Posterior cingulate gyrus (tissue), 11 donors: ENCODE results near the gene SLC39A2.

ENCODE experiments used
- DNase-seq, 10 donors: peaks; one replicate each; pipeline versions ENCODE4 v3.0.0 to v3.0.0-alpha.2; 2020 to 2021; ENCODE audit warnings: mixed read lengths in 3 of 10
- intact Hi-C: fragments of 100-400 bp; cut with DNase I; formaldehyde crosslinking; loops from one replicate; pipeline ENCODE4 v1.15.1; 2023

The SLC39A2 gene

GRCh38 chr14:21023817-21024584 lies 24.9 kb downstream of the SLC39A2 start:
- intact Hi-C loops: no loop called here
- no peak for DNase-seq

- intact Hi-C loops: loop anchor here (5.0 kb wide), 1 partner anchor 48 kb away; the partner anchor contains the start of gene ARHGEF40
- DNase-seq: peak; percentile 53 to 93 (median 68)
Observed at GRCh38 chr14:21024585-21025370, 25.7 kb downstream of the SLC39A2 start, which contains the start of gene NDRG2. TSS of gene NDRG2 (minus strand) at chr14:21025061. CDS start at chr14:21023315, 1,746 bp downstream.

- DNase-seq: peak; percentile 71 to 94 (median 82)
- intact Hi-C loops: loop anchor here (5.0 kb wide), 1 partner anchor 47 kb away; the partner anchor contains the start of gene ARHGEF40
Observed at GRCh38 chr14:21025371-21026273, 26.5 kb downstream of the SLC39A2 start.

- DNase-seq: peak; percentile 62 to 95 (median 78)
- intact Hi-C loops: loop anchor here (5.0 kb wide), 1 partner anchor 46 kb away; the partner anchor contains the start of gene ARHGEF40
Observed at GRCh38 chr14:21026274-21026987, 27.3 kb downstream of the SLC39A2 start.

- intact Hi-C loops: loop anchor here (5.0 kb wide), 1 partner anchor 45 kb away; the partner anchor contains the start of gene ARHGEF40
- DNase-seq: no peak
Observed at GRCh38 chr14:21026988-21027315, 27.9 kb downstream of the SLC39A2 start.

GRCh38 chr14:21029917-21030316 lies 30.8 kb downstream of the SLC39A2 start, which contains the start of gene TPPP2:
TSS of gene TPPP2 (plus strand) at chr14:21030217. CDS start at chr14:21030582, 365 bp downstream.
- intact Hi-C loops: loop anchor here (5.0 kb wide), 1 partner anchor 42 kb away; the partner anchor contains the start of gene ARHGEF40

GRCh38 chr14:21030531-21030930 lies 31.4 kb downstream of the SLC39A2 start:
- DNase-seq: no peak
- intact Hi-C loops: no loop called here

More at GRCh38 chr14:21029917-21030316, 30.8 kb downstream of the SLC39A2 start, which contains the start of gene TPPP2:
- peak in 1 of 10 donors; percentile 3 for DNase-seq

- intact Hi-C loops: no loop called here
- DNase-seq: no peak
Observed at GRCh38 chr14:21032326-21033132, 33.4 kb downstream of the SLC39A2 start.

GRCh38 chr14:21033133-21033698 lies 34.1 kb downstream of the SLC39A2 start:
- no peak for DNase-seq
- intact Hi-C loops: no loop called here

GRCh38 chr14:21034707-21035106 lies 35.6 kb downstream of the SLC39A2 start, which contains the start of gene RNASE13:
TSS of gene RNASE13 (minus strand) at chr14:21034807. CDS start at chr14:21034288, 519 bp downstream.
- no peak for DNase-seq
- intact Hi-C loops: loop anchor here (5.0 kb wide), 1 partner anchor 62 kb away; no protein-coding TSS in a partner anchor

- intact Hi-C loops: loop anchor here (5.0 kb wide), 1 partner anchor 64 kb away; no protein-coding TSS in a partner anchor
- peak in 1 of 10 donors; percentile 12 for DNase-seq
Observed at GRCh38 chr14:21036751-21037150, 37.7 kb downstream of the SLC39A2 start.

GRCh38 chr14:21037156-21037555 lies 38.1 kb downstream of the SLC39A2 start:
- no peak for DNase-seq
- intact Hi-C loops: loop anchor here (5.0 kb wide), 1 partner anchor 65 kb away; no protein-coding TSS in a partner anchor

- intact Hi-C loops: loop anchor here (1.0 to 5.0 kb wide), 2 partner anchors 66 kb away; no protein-coding TSS in a partner anchor
- peak; percentile 73 to 97 (median 78) for DNase-seq
Observed at GRCh38 chr14:21038441-21039422, 39.6 kb downstream of the SLC39A2 start.

GRCh38 chr14:21039585-21040369 lies 40.7 kb downstream of the SLC39A2 start:
- intact Hi-C loops: loop anchor here (1.0 to 5.0 kb wide), 3 partner anchors 25 to 67 kb away; no protein-coding TSS in a partner anchor
- peak in 3 of 10 donors; percentile 28 to 86 (median 65) for DNase-seq

- intact Hi-C loops: loop anchor here (1.0 kb wide), 1 partner anchor 26 kb away; no protein-coding TSS in a partner anchor
- DNase-seq: no peak
Observed at GRCh38 chr14:21040370-21040925, 41.4 kb downstream of the SLC39A2 start.
